Activated T-cell treated with anti-CD3 and anti-CD28 coated beads for 4 hours (primary cell): ENCODE measurements around the gene TRIM7.
A peak's percentile ranks its signal among the peaks of the same experiment; 100 is the strongest.

Experiments used
- DNase-seq: peaks from one replicate; pipeline ENCODE4 v3.0.0-alpha.2; 2020

The TRIM7 gene

GRCh38 chr5:181170237-181170825 is 34.7 kb downstream of the TRIM7 start:
- no peak for DNase-seq

- DNase-seq: peak; percentile 70
Measured at GRCh38 chr5:181169459-181170236, 35.3 kb downstream of the TRIM7 start.

GRCh38 chr5:181168595-181169118 is 36.3 kb downstream of the TRIM7 start:
- no peak for DNase-seq

- no peak for DNase-seq
Measured at GRCh38 chr5:181167814-181168488, 37.0 kb downstream of the TRIM7 start.

GRCh38 chr5:181166812-181167733 is 37.9 kb downstream of the TRIM7 start:
- DNase-seq: no peak

GRCh38 chr5:181164076-181164952 is 40.7 kb downstream of the TRIM7 start:
- no peak for DNase-seq

- DNase-seq: no peak
Measured at GRCh38 chr5:181163487-181164075, 41.4 kb downstream of the TRIM7 start.

- DNase-seq: no peak
Measured at GRCh38 chr5:181161534-181162175, 43.3 kb downstream of the TRIM7 start.

- DNase-seq: peak; percentile 39
Measured at GRCh38 chr5:181160755-181161533, 44.1 kb downstream of the TRIM7 start.

GRCh38 chr5:181160152-181160754 is 44.7 kb downstream of the TRIM7 start:
- DNase-seq: peak; percentile 69

- peak; percentile 95 for DNase-seq
Measured at GRCh38 chr5:181159286-181160151, 45.5 kb downstream of the TRIM7 start.

GRCh38 chr5:181158869-181159268 is 46.1 kb downstream of the TRIM7 start:
- DNase-seq: no peak

- DNase-seq: no peak
Measured at GRCh38 chr5:181156758-181157157, 48.2 kb downstream of the TRIM7 start.

- DNase-seq: no peak
Measured at GRCh38 chr5:181153814-181154213, 51.2 kb downstream of the TRIM7 start.

GRCh38 chr5:181152406-181152805 is 52.6 kb downstream of the TRIM7 start:
- DNase-seq: no peak

GRCh38 chr5:181151146-181151545 is 53.9 kb downstream of the TRIM7 start:
- no peak for DNase-seq

GRCh38 chr5:181149806-181150733 is 54.9 kb downstream of the TRIM7 start:
- DNase-seq: no peak
